Measurements from ENCODE around the gene ACER3. TPM values are rescaled to one million over a fixed set of nuclear protein-coding genes. Genes with fewer than 3 reads are reported as not detected.

ACER3 gene
- total RNA-seq, 1 donor from 2014 or later = 12.4 TPM

GRCh38 chr11:76987203-76987602 is 126.5 kb downstream of the ACER3 start:
- FAIRE-seq = no peak
- TF ChIP-seq CTCF (IDR thresholded peaks at IDR 0.05; ENCODE audit: insufficient read depth, low read length, severe bottlenecking) = no peak
- no peaks in the 10 kb centered on the region for H3K36me3 ChIP-seq (ENCODE audit: control insufficient read depth, insufficient read depth, low read length)

GRCh38 chr11:76990628-76991027 is 129.9 kb downstream of the ACER3 start:
- Histone ChIP-seq H3K27me3 (ENCODE audit: control insufficient read depth, insufficient read depth, low read length) (no peaks in the 10 kb centered on the region), H3K4me3 (ENCODE audit: low read depth, low read length) (no peak overlapping the region), H3K36me3 (ENCODE audit: control insufficient read depth, insufficient read depth, low read length) (no peaks in the 10 kb centered on the region)
- FAIRE-seq (no peak), DNase-seq (ENCODE audit: low read depth) (no peak)
- TF ChIP-seq CTCF (IDR thresholded peaks at IDR 0.05; ENCODE audit: insufficient read depth, low read length, severe bottlenecking) = no peak

More at GRCh38 chr11:76987203-76987602, 126.5 kb downstream of the ACER3 start:
- H3K27me3 ChIP-seq (ENCODE audit: control insufficient read depth, insufficient read depth, low read length) = no peaks in the 10 kb centered on the region
- DNase-seq (ENCODE audit: low read depth) = no peak
- H3K4me3 ChIP-seq (ENCODE audit: low read depth, low read length) = no peak overlapping the region

GRCh38 chr11:76995081-76995576 is 134.4 kb downstream of the ACER3 start:
- Histone ChIP-seq H3K27me3 (ENCODE audit: control insufficient read depth, insufficient read depth, low read length) (no peaks in the 10 kb centered on the region), H3K4me3 (ENCODE audit: low read depth, low read length) (no peak overlapping the region), H3K36me3 (ENCODE audit: control insufficient read depth, insufficient read depth, low read length) (no peaks in the 10 kb centered on the region)
- FAIRE-seq (no peak), DNase-seq (ENCODE audit: low read depth) (no peak)
- no peak for TF ChIP-seq CTCF (IDR thresholded peaks at IDR 0.05; ENCODE audit: insufficient read depth, low read length, severe bottlenecking)

GRCh38 chr11:76997512-76997911 is 136.8 kb downstream of the ACER3 start:
- H3K27me3 ChIP-seq (ENCODE audit: control insufficient read depth, insufficient read depth, low read length) = no peaks in the 10 kb centered on the region
- FAIRE-seq (no peak), DNase-seq (ENCODE audit: low read depth) (no peak)
- TF ChIP-seq CTCF (IDR thresholded peaks at IDR 0.05; ENCODE audit: insufficient read depth, low read length, severe bottlenecking) = no peak
- H3K4me3 ChIP-seq (ENCODE audit: low read depth, low read length) = no peak overlapping the region
- H3K36me3 ChIP-seq (ENCODE audit: control insufficient read depth, insufficient read depth, low read length) = no peaks in the 10 kb centered on the region

GRCh38 chr11:76999597-76999996 is 138.9 kb downstream of the ACER3 start:
- DNase-seq (ENCODE audit: low read depth) (no peak), FAIRE-seq (no peak)
- TF ChIP-seq CTCF (IDR thresholded peaks at IDR 0.05; ENCODE audit: insufficient read depth, low read length, severe bottlenecking) = no peak
- Histone ChIP-seq H3K27me3 (ENCODE audit: control insufficient read depth, insufficient read depth, low read length) (no peaks in the 10 kb centered on the region), H3K36me3 (ENCODE audit: control insufficient read depth, insufficient read depth, low read length) (no peaks in the 10 kb centered on the region), H3K4me3 (ENCODE audit: low read depth, low read length) (no peak overlapping the region)

GRCh38 chr11:77001613-77002012 is 140.9 kb downstream of the ACER3 start:
- H3K4me3 ChIP-seq (ENCODE audit: low read depth, low read length) = no peak overlapping the region
- no peaks in the 10 kb centered on the region for H3K36me3 ChIP-seq (ENCODE audit: control insufficient read depth, insufficient read depth, low read length)
- FAIRE-seq (no peak), DNase-seq (ENCODE audit: low read depth) (no peak)
- TF ChIP-seq CTCF (IDR thresholded peaks at IDR 0.05; ENCODE audit: insufficient read depth, low read length, severe bottlenecking) = no peak
- H3K27me3 ChIP-seq (ENCODE audit: control insufficient read depth, insufficient read depth, low read length) = no peaks in the 10 kb centered on the region

Data from bronchial epithelial cell (primary cell).